Activated CD8-positive, alpha-beta memory T cell treated with anti-CD3 and anti-CD28 coated beads, Interleukin-2, amount 50 U/mL, for 24 hours (primary cell): Measurements from ENCODE around the gene HTT.

Experiments
- DNase-seq: peaks from one replicate; pipeline ENCODE4 v3.0.0-alpha.2; 2020; ENCODE audit errors: extremely low read depth

Gene HTT

DNA sequence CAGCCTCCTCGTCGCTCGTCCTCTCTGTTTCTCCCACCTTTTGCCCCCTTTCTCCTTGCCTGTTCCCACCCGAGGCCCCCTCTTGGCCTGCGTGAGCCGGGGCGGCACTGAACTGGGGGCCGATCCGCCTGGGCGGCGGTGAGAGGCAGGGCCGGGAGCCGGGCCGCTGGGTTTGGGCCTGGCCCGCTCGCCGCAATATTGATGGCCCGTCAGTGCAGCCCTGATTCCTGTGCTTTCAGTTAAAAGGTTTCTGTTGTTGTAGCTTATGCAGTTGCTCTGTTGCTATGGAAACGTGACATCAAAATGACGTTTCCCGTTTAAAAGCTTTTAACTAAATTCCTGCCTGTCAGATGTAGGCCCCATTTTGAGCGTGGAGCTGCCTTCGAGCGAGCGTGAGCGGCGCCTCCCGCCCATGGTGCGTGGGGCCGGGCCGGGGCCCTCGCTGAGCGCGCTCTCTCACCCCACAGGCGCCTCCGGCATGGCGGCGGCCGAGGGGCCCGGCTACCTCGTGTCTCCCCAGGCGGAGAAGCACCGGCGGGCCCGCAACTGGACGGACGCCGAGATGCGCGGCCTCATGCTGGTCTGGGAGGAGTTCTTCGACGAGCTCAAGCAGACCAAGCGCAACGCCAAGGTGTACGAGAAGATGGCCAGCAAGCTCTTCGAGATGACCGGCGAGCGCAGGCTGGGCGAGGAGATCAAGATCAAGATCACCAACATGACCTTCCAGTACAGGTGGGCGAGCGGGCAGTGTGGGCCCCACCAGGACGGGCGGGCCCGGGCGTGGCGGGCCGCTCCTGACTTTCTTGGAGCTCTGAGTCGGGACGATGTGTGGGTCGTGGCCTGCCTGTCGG is 174.6 kb downstream of the HTT start, which contains the start of gene MSANTD1:
TSS of gene MSANTD1 (plus strand) at position 349 of the 851 bp plus-strand sequence. CDS start at position 413, 64 bp downstream.
- DNase-seq: no peak

GRCh38 chr4:3249711-3250437 is 175.4 kb downstream of the HTT start:
- DNase-seq: no peak

GRCh38 chr4:3250438-3250955 is 176.0 kb downstream of the HTT start:
- no peak for DNase-seq

DNA sequence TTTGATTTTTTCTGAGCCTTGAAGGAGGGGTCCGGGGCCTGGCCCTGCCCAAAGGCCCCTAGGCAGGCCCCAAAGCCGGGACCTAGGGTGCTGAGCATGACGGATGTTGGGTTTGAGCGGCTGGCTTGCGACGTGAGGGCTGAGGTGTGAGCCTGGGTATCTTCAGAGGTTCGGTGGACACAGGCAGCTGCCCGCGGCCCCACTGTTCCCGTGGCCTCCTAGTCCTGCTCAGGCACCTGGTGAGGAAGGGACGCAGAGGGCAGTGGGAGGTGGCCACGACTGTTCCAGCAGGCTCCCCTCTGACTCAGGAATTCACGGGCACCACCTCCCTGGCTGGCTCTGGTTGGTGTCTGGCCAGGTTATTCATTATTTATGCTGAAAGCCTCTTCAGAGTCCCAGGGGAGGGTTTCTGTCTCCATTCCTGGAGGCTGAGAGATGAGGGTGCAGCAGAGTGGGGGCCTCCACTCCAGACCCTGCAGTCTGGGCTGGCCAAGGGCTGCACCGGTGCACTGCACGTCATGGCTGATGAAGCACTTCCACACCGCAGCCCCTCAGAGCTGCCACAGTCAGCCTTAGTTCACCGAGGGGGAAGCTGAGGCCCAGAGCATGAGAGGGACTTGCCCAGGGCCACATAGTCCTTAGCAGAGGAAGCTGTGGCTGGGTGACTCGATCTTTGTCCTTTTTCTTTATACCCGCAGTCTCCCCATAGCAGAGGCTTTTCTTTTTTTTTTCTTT is 176.6 kb downstream of the HTT start:
- DNase-seq: no peak

- no peak for DNase-seq
Observed at GRCh38 chr4:3251691-3252479, 177.4 kb downstream of the HTT start.

DNA sequence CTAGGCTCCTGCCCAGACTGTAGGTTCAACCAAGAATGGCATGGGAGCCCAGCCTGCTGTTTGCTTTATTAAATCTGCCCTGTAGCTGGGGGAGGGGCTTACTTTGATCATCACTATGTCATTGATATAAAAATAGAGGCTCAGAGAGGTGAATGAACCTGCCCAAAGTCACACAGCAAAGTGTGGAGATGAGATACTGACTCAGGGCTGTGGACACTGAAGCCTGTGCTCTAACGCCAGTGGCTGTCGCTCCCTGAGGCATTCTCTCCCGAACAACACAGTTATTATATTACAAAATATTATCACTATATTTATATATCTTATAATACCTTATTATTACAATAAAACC is 178.0 kb downstream of the HTT start:
- no peak for DNase-seq

DNA sequence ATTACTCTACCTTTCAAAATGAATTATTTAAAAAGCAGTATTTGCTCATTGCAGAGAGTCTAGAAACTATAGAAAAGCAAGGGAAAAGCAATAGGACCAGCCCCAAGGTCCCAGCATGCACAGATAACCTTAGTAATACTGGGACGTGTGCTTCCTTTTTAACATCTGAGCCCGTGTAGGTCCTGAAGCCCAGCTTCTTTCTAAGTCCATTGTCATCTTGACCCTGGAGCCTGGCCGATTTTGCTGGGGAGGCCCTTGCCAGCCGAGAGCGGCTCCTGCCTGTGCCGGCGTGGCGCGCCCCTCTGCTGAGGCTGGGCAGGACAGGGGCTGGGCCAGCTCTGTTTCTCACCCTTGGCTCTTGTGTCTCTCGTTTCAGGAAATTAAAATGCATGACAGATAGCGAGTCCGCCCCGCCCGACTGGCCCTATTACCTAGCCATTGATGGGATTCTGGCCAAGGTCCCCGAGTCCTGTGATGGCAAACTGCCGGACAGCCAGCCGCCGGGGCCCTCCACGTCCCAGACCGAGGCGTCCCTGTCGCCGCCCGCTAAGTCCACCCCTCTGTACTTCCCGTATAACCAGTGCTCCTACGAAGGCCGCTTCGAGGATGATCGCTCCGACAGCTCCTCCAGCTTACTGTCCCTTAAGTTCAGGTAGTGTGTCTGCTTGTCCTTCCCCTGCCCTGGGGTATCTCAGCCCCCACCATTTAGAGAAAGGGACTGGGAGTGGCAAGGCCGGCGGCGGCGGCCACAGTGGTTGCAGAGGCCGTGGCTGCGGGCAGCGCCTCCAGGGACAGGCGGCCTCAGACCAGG is 178.6 kb downstream of the HTT start:
- DNase-seq: no peak

GRCh38 chr4:3253808-3254207 is 179.3 kb downstream of the HTT start:
- no peak for DNase-seq

DNA sequence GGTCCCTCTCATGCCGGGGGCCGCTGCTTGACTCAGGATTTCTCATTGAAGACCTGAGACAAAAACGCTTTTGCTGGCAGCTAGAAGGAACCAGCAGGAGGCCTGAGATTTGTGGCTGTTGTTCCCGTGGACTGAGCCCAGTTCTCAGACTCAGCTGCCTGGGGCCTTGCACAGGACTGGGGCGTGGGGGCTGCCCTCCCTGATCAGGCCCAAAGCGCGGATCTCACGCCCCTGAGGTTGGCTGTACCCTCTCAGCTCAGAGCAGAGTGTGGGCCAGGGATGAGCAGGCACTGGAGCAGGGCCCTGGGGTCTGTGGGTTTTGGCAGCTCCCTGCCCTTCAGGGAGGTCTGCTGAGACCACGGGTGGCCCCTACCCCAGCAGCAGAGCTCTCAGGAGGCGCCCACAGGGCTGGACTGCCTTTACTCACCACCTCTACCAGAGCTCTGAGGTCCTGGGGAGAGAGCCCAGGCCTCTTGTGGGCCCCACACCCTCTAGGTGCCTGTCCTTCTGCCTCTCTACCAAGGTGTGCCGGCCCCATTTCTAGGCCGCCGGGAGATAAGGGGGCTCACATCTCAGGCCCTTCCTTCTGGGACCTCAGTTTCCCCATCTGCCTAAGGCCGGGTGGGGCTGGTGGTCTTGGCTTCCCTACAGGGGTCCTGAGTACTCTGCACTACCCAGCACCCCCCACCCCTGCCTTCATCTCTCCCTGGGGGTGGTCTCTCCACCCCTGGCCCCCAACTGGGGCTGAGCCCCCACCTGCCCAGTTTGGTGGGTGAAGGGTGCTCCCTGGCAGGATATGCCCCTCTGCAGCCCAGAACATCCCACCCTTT is 180.0 kb downstream of the HTT start:
- DNase-seq: no peak

DNA sequence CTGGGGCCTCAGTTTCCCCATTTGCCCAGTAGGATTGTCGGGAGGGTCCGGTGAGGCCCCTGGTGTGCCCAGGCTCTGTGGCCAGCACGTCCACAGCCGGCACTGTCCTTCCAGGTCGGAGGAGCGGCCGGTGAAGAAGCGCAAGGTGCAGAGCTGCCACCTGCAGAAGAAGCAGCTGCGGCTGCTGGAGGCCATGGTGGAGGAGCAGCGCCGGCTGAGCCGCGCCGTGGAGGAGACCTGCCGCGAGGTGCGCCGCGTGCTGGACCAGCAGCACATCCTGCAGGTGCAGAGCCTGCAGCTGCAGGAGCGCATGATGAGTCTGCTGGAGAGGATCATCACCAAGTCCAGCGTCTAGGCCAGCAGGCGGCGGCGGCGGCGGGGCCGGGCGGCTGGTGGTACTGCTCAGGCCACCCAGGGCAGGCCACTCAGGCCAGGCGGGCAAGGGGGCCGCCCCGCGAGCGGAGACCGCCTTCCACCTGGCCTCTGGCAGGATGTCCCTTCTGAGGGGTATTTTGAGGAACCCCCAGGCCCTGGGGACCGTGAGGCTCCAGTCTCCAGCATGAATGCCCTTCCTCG is 181.2 kb downstream of the HTT start:
- no peak for DNase-seq

GRCh38 chr4:3256230-3257102 is 182.0 kb downstream of the HTT start:
- no peak for DNase-seq

- DNase-seq: no peak
Observed at GRCh38 chr4:3257103-3257555, 182.6 kb downstream of the HTT start.

DNA sequence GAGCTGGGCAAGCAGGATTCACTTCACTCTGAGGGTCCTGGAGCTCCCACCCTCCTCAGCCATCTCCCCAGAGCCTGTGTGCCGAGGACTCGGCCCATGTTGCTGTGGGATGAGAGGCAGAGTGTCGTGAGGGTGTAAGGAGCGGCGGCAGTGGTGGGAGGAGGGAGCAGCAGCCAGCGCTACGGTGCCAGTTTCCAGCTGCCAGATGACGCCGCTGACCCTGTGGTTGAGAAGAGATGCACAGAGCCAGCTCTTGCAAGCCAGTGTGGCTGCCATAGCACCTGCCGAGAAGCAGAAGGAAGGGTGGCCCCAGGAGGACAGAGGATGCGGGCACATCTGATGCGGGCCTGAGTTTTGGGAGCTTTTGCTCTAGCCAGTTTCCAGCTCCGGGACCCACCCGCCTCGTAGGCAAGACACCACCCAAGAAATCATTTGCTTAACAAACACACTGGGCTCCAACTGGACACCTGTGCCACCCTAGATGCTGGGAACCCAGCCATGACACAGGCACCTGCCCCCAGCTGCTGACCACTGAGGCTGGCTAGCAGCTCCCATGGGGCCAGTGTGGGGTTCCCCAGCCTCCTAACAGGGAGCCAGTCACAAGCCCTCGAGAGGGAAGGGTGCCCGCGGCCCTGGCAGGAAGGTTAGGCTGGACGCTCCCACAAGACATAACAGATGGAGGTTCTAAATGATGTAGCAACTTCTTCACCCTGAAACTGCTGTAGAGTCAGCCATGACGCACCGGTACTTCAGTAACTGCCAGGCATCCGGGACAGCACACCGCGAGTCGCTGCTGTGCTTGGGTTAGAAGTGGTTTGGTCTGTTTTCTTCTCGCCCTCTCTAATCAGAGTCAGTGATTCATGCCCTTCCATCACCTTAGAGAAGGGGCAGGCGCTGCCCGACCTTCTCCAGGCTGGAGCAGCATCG is 183.3 kb downstream of the HTT start:
- no peak for DNase-seq

- DNase-seq: no peak
Observed at GRCh38 chr4:3261411-3262207, 187.1 kb downstream of the HTT start.

GRCh38 chr4:3262208-3263052 is 187.9 kb downstream of the HTT start:
- DNase-seq: no peak
